Measurements from ENCODE around the gene NOL4L.

DNA sequence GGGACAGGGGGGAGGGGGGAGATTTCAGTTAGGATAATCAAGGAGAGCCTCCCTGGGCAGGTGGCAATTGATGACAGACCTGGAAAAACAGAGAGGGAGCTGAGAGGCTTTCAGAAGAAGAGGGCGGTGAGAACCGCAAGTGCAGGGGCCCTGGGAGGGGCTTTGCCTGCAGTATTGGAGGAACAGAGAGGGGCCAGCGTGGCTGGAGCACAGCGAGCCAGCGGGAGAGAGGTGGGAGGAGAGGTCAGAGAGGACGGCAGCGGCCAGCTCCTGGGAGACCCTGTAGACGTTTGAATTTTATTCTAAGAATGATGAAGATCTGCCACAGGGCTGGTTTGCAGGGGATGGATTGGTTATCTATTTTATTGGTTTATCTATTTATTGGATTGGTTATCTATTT is 34.5 kb upstream of the NOL4L start:
- no peak for TF ChIP-seq POLR2A (IDR thresholded peaks at IDR 0.05)
- TF ChIP-seq, protein P1, sequence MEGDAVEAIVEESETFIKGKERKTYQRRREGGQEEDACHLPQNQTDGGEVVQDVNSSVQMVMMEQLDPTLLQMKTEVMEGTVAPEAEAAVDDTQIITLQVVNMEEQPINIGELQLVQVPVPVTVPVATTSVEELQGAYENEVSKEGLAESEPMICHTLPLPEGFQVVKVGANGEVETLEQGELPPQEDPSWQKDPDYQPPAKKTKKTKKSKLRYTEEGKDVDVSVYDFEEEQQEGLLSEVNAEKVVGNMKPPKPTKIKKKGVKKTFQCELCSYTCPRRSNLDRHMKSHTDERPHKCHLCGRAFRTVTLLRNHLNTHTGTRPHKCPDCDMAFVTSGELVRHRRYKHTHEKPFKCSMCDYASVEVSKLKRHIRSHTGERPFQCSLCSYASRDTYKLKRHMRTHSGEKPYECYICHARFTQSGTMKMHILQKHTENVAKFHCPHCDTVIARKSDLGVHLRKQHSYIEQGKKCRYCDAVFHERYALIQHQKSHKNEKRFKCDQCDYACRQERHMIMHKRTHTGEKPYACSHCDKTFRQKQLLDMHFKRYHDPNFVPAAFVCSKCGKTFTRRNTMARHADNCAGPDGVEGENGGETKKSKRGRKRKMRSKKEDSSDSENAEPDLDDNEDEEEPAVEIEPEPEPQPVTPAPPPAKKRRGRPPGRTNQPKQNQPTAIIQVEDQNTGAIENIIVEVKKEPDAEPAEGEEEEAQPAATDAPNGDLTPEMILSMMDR (IDR thresholded peaks at IDR 0.05) = no peak
